NCI-H2029 treated with DMSO at 0.1 percent for 48 hours (cell line): ENCODE data around the gene TNIP1.

ENCODE experiments used
- DNase-seq: peaks from one replicate; lab custom pipeline; 2025; lab: John Stamatoyannopoulos, UW

TNIP1 gene

DNA sequence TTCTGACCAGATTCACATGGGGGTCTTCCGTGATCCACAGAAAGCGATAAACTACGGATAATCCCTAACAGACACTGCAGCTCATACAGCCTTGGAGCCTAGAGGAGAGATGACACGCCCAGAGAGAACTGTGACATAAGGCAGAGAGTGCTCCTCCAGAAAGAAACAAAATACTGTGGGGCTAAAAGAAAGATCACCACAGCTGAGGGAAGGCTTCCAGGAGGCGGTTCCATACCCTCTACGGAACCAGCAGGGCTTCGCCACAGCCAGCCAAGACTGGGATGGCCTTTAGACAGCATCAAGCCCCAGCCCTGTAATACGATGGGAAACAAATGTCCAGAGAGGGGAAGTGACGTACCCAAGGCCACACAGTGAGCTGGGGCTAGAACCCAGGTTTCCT lies 41.2 kb downstream of the TNIP1 start:
- DNase-seq: no peak

- DNase-seq: no peak
These were observed 42.0 kb downstream of the TNIP1 start for GRCh38 chr5:151038801-151039238.

DNA sequence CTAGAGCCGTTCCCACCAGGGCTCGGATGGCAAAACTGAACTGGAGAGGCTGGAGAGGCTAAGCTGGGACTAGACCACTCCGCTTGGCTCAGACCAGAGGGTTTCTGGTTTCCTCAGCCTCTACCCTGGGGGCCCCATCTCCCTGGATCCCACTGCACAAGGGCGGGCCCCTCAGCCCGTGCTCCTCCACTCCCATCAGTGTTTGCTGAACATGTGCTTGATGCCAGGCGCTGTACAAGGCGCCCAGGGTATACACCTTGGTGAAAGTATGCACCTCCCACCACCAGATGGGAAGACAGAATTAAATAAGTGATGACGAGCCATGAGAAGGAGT lies 42.5 kb downstream of the TNIP1 start:
- no peak for DNase-seq

DNA sequence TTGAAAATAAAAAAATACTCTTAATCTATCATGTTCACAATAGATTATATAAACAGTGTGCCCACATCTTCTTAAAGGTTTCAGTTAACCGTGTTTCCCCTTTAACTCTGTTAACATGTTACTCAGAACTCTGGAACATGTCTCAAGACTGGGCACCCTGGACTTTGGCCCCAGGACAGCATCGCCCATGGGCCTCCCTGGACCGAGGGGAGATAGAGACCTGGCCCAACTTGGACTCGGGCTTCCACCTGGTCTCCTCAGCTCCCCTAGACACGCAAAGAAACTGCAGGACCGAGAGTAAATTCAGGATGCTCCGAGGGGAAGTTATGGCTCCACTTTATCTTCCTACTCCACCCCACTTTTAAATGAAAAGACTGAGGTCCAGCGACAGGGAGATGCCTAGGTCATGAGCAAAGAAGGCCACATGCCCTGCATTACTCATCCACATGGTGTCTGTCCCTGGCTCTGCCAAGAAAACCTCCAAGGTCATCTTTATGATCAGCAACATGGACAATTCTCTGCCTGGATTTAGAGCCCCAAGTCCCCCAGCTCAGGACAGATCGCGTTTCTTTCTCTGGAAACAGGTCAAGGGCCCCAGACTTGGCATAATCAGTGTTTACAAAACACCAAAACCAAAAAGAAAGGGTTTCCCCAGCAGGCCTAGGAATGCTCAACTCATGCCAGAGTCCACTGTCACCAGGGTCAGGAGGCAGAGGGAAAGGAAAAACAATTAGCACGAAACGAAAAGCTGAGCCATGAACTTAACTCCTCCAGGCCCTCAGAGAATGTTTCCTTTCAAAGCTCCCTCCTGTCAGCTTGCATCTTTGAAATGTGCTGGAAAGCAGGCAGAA lies 43.0 kb downstream of the TNIP1 start:
- no peak for DNase-seq

GRCh38 chr5:151036556-151036955 lies 44.3 kb downstream of the TNIP1 start:
- no peak for DNase-seq

DNA sequence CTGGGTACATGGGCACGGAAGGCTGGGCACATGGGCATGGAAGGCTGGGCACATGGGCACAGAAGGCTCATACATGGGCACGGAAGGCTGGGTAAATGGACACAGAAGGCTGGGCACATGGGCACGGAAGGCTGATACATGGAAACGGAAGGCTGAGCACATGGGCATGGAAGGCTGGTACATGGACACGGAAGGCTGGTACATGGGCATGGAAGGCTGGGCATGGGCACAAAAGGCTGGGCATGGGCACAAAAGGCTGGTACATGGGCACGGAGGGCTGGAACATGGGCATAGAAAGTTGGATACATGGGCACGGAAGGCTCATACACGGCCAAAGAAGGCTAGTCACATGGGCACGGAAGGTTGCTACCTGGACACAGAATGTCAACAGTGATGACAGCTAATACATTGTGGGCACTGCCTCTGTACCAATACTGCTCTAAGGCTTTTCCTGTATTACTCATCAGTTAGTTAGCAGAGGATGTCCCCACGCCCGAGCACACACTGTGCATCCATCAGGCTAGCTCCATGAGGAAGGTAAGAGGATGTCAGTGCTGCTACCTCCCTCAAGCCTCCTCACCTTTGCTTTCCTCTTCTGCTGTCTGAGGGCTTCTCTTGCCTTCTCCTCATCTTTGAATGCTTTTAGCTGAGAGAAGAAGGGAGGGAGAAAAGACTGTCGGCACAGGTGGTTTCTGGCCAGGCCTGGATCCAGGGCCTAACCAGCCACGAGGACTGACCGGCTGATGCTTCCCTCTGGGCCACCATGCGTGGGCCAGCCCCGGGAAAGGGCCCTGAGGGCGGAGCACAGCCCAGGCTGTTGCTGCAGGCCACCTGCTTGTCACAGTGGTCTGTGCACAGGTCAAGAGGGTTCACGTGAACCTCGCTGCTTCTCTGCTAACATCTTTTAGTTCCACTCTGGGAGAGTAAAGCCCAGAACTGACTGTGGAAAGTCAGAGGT lies 46.1 kb downstream of the TNIP1 start:
- DNase-seq: no peak

GRCh38 chr5:151033217-151033934 lies 47.5 kb downstream of the TNIP1 start:
- DNase-seq: no peak

- DNase-seq: no peak
These were observed 49.3 kb downstream of the TNIP1 start for GRCh38 chr5:151031554-151031953.

DNA sequence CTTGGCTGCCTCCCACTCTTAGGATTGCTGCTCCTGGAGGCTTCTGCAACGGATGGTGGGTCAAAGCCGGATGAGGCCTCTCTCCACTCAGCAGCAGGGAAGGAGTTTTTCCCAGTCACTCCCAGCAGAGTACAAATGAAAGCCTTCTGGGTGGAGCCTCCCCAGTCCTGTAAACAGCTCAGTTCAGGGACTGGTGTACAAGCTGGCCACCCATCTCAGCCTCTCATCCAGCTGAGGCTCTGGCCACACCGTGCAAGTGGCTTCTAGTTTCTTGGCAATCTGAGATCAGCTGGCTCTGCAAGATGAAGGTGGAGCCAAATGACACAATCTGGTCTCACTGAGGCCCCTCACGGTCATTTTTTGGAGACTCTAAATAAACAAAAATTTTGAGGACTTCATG lies 50.5 kb downstream of the TNIP1 start:
- no peak for DNase-seq

GRCh38 chr5:151030056-151030336 lies 50.8 kb downstream of the TNIP1 start:
- DNase-seq: no peak

- DNase-seq: no peak
These were observed 51.4 kb downstream of the TNIP1 start for GRCh38 chr5:151029179-151030055.

GRCh38 chr5:151028717-151029116 lies 52.1 kb downstream of the TNIP1 start:
- no peak for DNase-seq

DNA sequence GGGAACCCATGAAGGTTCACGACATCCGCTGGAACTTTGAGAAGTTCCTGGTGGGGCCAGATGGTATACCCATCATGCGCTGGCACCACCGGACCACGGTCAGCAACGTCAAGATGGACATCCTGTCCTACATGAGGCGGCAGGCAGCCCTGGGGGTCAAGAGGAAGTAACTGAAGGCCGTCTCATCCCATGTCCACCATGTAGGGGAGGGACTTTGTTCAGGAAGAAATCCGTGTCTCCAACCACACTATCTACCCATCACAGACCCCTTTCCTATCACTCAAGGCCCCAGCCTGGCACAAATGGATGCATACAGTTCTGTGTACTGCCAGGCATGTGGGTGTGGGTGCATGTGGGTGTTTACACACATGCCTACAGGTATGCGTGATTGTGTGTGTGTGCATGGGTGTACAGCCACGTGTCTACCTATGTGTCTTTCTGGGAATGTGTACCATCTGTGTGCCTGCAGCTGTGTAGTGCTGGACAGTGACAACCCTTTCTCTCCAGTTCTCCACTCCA lies 52.8 kb downstream of the TNIP1 start:
- no peak for DNase-seq

DNA sequence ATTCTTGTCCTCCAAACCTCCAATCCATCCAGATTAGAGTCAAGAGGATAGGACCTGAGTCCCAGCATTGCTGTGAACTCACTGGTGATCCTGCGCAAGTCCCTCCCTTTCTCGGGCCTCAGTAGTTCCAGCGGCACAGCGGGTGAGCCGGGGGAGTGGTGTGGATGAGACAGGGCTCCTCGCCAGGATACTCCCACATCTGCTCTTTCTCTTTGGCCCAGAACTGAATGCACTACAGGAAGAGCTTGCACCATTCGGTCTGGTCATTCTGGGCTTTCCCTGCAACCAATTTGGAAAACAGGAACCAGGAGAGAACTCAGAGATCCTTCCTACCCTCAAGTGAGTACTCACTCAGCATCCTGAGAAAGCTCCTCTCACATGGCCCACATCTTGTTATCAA lies 54.2 kb downstream of the TNIP1 start:
- DNase-seq: no peak

DNA sequence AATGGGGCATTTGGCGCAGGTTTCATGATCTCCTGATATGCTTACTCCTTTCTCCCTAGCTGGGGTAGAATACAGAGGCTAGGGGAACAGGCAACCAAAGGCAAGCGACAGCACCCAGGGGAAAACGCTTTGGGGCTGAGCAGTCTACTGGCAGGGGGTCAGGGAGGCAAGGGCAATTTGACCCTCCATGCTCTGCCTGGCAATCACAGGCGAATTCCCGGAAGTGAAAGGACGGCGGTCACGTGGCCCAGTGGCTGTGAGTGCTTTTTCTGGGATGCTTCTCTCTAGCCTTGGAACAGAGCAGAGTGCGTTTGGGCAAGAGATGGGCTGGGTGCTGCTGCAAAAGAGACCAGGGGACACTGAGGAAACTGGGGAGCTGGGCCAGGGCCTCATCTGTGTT lies 54.7 kb downstream of the TNIP1 start:
- no peak for DNase-seq

DNA sequence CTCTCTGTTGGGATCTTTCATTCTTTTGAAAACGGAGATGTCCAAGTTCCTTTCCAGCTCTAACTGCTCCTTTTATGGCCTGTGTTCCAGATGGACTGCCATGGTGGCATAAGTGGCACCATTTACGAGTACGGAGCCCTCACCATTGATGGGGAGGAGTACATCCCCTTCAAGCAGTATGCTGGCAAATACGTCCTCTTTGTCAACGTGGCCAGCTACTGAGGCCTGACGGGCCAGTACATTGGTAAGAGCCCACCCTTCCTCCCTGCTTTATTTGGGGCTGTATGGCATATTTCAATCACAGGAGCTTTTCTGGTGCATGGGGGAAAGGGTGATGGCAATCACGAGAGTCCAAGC lies 55.6 kb downstream of the TNIP1 start:
- DNase-seq: no peak

DNA sequence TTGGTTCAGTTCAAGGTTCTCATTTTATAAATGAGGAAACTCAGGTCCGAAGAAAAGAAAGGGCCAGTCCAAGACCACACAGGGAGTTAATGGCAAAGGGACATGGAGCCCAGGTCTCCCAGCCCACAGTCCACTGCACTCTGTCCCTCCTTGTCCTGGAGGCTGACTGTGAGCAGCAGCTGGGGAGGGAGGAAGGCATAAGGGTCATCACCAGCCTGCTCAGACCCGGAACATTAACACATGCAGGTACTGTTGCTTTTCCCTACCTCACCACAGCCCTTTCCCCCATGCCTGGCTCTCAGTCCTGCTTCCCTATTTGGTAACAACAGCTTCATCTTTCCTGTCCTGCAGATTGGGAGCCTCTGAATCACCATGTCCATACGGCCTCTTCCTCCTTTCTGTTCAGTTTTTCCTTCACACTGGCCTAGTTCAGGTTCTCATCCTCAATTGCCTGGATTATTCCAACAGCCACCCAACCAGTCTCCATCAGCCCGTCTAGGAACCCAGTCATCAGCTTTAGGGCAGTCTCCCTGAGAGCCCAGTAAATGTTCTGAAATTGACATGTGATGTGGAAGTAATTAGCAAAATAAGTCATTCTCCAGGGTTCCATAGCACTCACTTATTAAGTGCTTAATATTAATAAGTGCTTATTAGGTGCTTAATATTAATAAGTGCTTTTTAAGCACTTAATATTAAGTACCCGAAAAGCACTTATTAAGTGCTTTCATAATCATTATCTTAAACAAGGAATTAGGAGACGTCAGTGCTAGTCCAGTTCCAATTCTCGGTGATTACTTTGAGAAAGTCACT lies 56.2 kb downstream of the TNIP1 start:
- no peak for DNase-seq

- no peak for DNase-seq
These were observed 57.2 kb downstream of the TNIP1 start for GRCh38 chr5:151023651-151024050.

- no peak for DNase-seq
These were observed 57.7 kb downstream of the TNIP1 start for GRCh38 chr5:151023047-151023615.

- DNase-seq: no peak
These were observed 58.3 kb downstream of the TNIP1 start for GRCh38 chr5:151022511-151023018.
